OCI-LY3 (cell line): ENCODE results near the gene CTDSPL.

ENCODE experiments used
- H2AFZ ChIP-seq: fragments of 200-600, 300-600 bp; shearing (Covaris generic); 2 replicates; pipeline ENCODE4 v1.6.0; 2014; ENCODE audit warnings: antibody characterized with exemption, low read depth, low read length
- H3K27ac ChIP-seq: fragments of 200-600, 300-600 bp; sonication (generic); 2 replicates; pipeline ENCODE4 v1.5.1; 2014; ENCODE audit warnings: mild to moderate bottlenecking, low read length, moderate library complexity, mixed read lengths
- H3K27me3 ChIP-seq: fragments of 200-600, 300-600 bp; sonication (generic); 2 replicates; pipeline ENCODE4 v1.6.1; 2014; ENCODE audit warnings: low read depth, low read length, mixed read lengths
- H3K36me3 ChIP-seq: fragments of 200-600, 300-600 bp; sonication (generic); replicated peaks from 2 replicates; pipeline ENCODE3; 2014; ENCODE audit warnings: low read depth, low read length, mixed read lengths
- H3K4me1 ChIP-seq: fragments of 300-600, 200-600 bp; sonication (generic); 2 replicates; pipeline ENCODE4 v1.6.1; 2014; ENCODE audit warnings: low read length, mixed read lengths
- H3K4me2 ChIP-seq: fragments of 200-600, 300-600 bp; sonication (generic); 2 replicates; pipeline ENCODE4 v1.6.1; 2014; ENCODE audit warnings: low read length, mixed read lengths
- H3K4me3 ChIP-seq: fragments of 300-600, 200-600 bp; sonication (generic); 2 replicates; pipeline ENCODE4 v1.5.1; 2014; ENCODE audit warnings: antibody characterized with exemption, mild to moderate bottlenecking, low read length, moderate library complexity
- H3K79me2 ChIP-seq: fragments of 300-600, 200-600 bp; shearing (Covaris generic); 2 replicates; pipeline ENCODE4 v1.6.1; 2014; ENCODE audit warnings: mild to moderate bottlenecking, low read length, mixed read lengths
- H3K9ac ChIP-seq: fragments of 300-600, 200-600 bp; shearing (Covaris generic); 2 replicates; pipeline ENCODE4 v1.6.0; 2014; ENCODE audit warnings: mild to moderate bottlenecking, low read length, moderate library complexity
- H3K9me3 ChIP-seq: fragments of 200-600, 300-600 bp; shearing (Covaris generic); 2 replicates; pipeline ENCODE4 v1.6.1; 2014; ENCODE audit warnings: low read length, mixed read lengths; ENCODE audit not compliant: insufficient read depth
- H4K20me1 ChIP-seq: fragments of 200-600, 300-600 bp; sonication (generic); 2 replicates; pipeline ENCODE4 v1.6.1; 2016; ENCODE audit warnings: low read length, mixed read lengths; ENCODE audit not compliant: insufficient read depth
- EZH2phosphoT487 ChIP-seq: fragments of 200-600 bp; shearing (Covaris generic); IDR thresholded peaks from 2 replicates; pipeline ENCODE4 v1.6.1; 2018; ENCODE audit warnings: antibody characterized with exemption, mixed run types, low read depth
- TF ChIP-seq, protein P1 (sequence below): fragments of 200-600, 300-600 bp; sonication (generic); IDR thresholded peaks from 2 replicates; pipeline ENCODE4 v1.5.1; 2014; ENCODE audit warnings: antibody characterized with exemption, low read length, low read depth

The CTDSPL gene

DNA sequence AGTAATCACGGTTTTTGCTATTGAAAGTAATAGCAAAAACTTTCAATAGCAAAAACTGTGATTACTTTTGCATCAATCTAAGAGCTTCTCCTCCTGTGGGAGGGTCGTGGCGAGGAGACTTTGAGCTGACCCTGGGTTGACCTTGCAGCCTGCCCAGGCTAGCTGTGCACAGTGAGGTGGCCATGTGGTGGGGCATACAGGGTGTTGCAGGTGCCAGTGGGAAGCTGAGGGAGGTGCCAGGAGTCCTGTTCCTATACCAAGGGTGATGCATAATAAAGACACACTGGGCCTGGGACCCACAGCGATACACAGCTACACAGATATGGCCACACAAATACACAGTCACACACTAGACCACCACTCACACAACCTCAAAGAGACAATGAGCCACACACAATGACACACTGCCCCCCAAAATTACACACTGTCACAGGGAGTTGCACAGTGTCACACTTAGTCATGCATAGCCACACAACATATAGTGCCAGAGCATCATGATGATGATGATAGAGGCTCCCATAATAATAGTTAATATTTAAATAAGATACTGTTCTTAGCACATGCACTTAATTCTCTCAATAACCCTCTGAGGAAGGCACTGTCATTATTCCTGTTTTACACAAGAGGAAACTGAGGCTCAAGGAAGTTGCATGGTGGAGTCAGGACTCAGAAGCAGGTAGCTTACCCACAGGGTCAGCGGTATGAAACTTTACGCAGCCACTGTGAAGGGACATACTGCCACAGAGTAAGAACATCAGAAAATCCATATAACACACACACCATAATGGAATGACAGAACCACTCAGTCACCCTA is 161.4 kb downstream of the CTDSPL start:
- H3K79me2 ChIP-seq = no peaks in the 10 kb centered on the region
- no peak overlapping the region for H2AFZ ChIP-seq
- 0 out of 2 replicates have a peak overlapping the region, but pooled peaks have one; percentile 94 for H3K4me2 ChIP-seq
- no peaks in the 10 kb centered on the region for H3K9me3 ChIP-seq
- no peaks in the 10 kb centered on the region for H3K36me3 ChIP-seq
- no peaks in the 10 kb centered on the region for H4K20me1 ChIP-seq
- no peak overlapping the region for H3K27ac ChIP-seq
- H3K4me1 ChIP-seq = peaks cover 13% of the 10 kb centered on the region
- no peak overlapping the region for H3K9ac ChIP-seq
- TF ChIP-seq, protein P1, sequence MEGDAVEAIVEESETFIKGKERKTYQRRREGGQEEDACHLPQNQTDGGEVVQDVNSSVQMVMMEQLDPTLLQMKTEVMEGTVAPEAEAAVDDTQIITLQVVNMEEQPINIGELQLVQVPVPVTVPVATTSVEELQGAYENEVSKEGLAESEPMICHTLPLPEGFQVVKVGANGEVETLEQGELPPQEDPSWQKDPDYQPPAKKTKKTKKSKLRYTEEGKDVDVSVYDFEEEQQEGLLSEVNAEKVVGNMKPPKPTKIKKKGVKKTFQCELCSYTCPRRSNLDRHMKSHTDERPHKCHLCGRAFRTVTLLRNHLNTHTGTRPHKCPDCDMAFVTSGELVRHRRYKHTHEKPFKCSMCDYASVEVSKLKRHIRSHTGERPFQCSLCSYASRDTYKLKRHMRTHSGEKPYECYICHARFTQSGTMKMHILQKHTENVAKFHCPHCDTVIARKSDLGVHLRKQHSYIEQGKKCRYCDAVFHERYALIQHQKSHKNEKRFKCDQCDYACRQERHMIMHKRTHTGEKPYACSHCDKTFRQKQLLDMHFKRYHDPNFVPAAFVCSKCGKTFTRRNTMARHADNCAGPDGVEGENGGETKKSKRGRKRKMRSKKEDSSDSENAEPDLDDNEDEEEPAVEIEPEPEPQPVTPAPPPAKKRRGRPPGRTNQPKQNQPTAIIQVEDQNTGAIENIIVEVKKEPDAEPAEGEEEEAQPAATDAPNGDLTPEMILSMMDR = no peak
- TF ChIP-seq EZH2phosphoT487 = no peak
- no peak overlapping the region for H3K4me3 ChIP-seq
- no peaks in the 10 kb centered on the region for H3K27me3 ChIP-seq

DNA sequence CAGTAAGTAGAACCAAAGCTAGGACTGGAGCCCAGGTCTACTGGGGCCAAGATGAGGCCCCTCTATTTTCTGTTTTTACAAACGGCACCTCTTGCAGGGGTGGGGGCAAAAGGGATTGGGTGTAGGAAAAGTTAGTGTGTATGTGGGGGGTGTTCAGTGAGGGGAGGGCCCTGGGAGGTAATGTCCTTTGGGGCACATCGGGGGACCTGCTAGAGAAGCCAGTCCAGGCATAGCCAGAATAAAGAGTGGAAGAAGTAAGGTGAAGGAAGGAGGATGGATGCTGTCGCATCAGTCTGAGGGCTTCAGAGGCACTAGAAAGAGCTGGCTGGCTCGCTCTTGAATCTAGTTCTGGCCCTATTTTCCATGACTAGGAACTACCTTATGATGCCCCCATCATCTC is 165.2 kb downstream of the CTDSPL start:
- no peak overlapping the region for H3K27ac ChIP-seq
- H3K4me2 ChIP-seq = no peak overlapping the region
- H3K36me3 ChIP-seq = no peaks in the 10 kb centered on the region
- peaks cover 13% of the 10 kb centered on the region for H3K4me1 ChIP-seq
- no peak overlapping the region for H2AFZ ChIP-seq
- H4K20me1 ChIP-seq = no peaks in the 10 kb centered on the region
- no peak overlapping the region for H3K4me3 ChIP-seq
- no peaks in the 10 kb centered on the region for H3K79me2 ChIP-seq
- H3K9me3 ChIP-seq = no peaks in the 10 kb centered on the region
- TF ChIP-seq, protein P1 = no peak
- no peak for TF ChIP-seq EZH2phosphoT487
- no peaks in the 10 kb centered on the region for H3K27me3 ChIP-seq
- no peak overlapping the region for H3K9ac ChIP-seq

DNA sequence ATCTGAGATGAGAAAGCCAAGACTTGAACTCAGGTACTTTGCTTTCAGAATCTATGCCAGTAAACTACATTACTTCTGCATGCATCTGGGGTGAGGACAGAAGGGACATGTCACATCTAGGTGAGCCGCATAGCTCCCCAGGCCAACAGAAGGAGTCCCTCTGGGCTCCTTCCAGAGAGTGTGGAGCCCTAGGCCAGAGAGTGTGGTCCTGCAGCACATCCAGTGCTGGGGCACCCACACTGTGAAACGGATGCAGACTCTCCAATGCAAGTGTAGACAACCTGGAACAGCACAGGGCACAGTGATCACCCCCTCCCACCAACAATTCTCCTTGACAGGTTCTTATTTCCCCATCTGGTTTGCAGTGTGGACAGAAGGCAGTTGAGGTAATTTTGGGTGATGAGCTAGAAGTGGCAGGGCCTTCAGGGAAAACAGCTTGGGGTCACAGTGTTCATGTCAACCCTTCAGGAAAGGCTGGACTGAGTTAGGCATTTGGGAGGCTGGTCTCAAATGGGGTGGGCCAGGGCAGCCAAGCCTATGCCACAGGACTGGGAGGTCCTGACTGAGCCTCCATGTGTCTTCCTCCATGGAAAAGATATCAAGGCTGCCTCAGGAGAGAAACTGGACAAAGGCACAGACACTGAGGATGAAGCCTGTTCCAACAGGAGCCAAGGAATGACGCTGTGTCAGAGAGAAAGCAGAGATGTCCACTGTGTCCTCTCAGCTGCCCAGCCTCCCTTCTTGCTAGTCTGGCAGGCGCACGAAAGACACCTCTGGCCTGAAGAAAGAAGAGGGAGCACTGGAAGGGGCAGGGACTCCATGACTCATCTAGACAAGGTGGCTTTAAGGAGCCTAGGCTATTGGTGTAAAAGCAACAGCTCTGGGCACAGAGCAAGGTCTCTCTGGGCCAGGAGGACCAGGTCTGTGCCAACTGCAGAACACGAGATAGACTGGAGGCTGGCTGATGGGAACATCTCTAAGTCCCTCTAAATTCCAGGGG is 166.1 kb downstream of the CTDSPL start:
- Histone ChIP-seq H3K27ac (no peak overlapping the region), H2AFZ (no peak overlapping the region), H3K4me1 (peaks cover 13% of the 10 kb centered on the region), H3K9ac (no peak overlapping the region), H3K27me3 (no peaks in the 10 kb centered on the region), H4K20me1 (no peaks in the 10 kb centered on the region), H3K4me3 (no peak overlapping the region), H3K4me2 (no peak overlapping the region), H3K36me3 (no peaks in the 10 kb centered on the region), H3K79me2 (no peaks in the 10 kb centered on the region), H3K9me3 (no peaks in the 10 kb centered on the region)
- TF ChIP-seq EZH2phosphoT487 = no peak
- TF ChIP-seq, protein P1 = no peak
